Measurements from ENCODE around the gene ABCA9.

DNA sequence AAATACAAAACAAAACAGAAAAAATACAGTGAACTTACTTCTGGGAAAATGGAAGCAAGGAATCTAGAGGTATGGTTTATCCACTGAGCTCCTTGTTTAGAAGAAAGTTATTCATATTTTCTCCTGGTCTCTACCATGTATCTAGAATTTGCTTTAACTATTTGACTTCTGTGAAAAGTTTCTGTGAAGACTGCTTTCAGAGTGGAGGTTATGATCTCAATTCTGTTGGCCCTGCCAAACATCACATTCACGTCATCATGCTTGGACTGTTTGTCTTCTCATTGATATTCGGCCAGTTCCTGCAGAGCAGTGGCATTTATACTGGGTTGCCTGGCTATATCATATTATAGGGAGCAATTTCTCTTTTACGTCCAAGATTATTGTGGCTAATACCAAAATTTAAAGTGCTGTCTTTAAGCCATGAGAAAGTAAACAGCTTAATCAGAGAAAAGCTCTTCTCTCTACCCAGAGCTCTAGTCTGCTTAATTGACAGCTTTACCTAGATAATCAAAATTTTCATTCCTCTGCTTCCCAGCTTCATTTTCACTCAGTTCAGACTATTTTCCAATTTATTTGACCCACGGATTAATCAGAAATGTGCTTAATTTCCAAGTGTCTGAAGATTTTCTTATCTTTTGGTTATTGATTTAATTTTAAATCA lies 105.4 kb downstream of the ABCA9 start, which contains the start of gene ABCA8:
- TF ChIP-seq, protein P1, sequence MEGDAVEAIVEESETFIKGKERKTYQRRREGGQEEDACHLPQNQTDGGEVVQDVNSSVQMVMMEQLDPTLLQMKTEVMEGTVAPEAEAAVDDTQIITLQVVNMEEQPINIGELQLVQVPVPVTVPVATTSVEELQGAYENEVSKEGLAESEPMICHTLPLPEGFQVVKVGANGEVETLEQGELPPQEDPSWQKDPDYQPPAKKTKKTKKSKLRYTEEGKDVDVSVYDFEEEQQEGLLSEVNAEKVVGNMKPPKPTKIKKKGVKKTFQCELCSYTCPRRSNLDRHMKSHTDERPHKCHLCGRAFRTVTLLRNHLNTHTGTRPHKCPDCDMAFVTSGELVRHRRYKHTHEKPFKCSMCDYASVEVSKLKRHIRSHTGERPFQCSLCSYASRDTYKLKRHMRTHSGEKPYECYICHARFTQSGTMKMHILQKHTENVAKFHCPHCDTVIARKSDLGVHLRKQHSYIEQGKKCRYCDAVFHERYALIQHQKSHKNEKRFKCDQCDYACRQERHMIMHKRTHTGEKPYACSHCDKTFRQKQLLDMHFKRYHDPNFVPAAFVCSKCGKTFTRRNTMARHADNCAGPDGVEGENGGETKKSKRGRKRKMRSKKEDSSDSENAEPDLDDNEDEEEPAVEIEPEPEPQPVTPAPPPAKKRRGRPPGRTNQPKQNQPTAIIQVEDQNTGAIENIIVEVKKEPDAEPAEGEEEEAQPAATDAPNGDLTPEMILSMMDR (IDR thresholded peaks at IDR 0.05; ENCODE audit: borderline replicate concordance, extremely low read depth, low read length, poor library complexity, severe bottlenecking): no peak
- no peak for TF ChIP-seq EZH2 (IDR thresholded peaks at IDR 0.05; ENCODE audit: borderline replicate concordance, low read depth, low read length, severe bottlenecking)

Measured in DND-41 (cell line).